ENCODE measurements around the gene RHEBL1. TPM values are rescaled to one million over a fixed set of nuclear protein-coding genes. Genes with fewer than 3 reads are reported as not detected.

The RHEBL1 gene
- total RNA-seq, 1 experiment from 2014 or later = 0.99 TPM

DNA sequence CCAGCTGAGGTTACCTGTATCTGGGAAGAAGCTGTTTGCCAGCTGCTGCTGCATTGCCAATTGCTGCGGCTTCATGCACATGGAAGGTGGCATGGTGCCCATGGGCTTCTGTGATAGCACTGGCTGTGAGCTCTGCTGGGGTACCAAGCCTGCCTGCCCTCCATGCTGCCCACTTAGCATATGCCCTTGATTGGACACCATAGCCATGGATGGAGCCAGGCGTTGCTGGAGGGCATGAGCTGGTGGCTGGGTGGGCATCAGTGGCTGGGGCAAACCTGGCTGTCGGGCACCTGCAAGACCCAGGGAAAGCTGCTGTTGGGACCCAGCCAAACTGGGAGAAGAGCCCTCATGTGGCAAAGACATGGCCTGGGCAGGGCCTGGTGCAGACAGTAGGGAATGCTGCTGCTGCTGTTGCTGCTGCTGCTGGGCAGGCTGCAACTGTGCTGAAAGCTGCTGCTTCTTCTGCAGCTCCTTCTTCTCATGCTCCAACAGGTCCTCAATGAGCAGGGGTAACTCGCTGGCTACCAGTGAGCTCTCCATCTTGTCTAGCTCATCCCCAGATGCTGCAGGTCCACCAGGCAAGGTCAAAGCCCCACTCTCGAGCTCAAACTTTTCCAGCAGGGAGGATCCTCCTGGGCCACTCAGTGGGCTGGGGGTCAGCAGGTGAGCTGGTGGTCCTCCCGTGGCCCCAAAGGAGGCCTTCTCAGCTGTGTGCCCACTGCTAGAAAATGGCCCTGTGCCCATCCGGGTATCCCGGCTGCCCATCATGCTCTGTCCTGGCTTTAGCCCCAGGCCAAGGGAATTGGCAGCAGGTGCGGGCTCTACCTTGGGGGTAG, 32.5 kb downstream of the RHEBL1 start:
- no peak for DNase-seq (ENCODE audit: low spot score)

DNA sequence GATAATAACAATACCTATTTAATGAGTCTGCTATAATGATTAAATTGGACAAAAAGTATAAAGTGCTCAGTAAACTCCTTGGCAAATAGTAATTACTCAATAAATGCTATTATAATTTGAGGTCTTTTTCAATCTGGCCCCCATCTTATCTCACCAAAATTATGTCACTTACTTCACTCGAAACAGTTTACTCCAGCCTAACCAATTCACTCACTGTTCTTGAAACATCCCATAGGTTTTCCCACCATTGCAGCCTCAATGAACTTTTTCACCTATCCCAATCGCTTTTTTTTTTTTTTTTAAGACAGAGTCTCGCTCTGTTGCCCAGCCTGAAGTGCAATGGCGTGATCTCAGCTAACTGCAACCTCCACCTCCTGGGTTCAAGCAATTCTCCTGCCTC, 33.8 kb downstream of the RHEBL1 start:
- DNase-seq (ENCODE audit: low spot score) = no peak

DNA sequence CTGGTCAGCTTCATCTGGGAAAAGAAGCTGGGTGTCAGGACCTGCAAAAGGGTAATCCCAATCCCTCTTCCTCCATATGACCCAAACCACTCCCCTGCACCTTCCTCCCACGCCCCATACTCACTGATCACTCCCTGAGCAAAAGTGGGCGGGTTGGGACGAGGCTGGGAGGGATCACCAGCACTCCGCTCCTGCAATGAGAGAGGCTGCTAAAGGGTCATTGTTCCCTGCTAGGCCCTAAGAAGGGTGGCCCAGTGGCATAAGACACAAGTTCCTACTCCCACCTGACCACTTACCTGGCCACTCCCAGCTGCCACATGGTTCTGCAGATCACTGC, 35.5 kb downstream of the RHEBL1 start:
- no peak for DNase-seq (ENCODE audit: low spot score)

DNA sequence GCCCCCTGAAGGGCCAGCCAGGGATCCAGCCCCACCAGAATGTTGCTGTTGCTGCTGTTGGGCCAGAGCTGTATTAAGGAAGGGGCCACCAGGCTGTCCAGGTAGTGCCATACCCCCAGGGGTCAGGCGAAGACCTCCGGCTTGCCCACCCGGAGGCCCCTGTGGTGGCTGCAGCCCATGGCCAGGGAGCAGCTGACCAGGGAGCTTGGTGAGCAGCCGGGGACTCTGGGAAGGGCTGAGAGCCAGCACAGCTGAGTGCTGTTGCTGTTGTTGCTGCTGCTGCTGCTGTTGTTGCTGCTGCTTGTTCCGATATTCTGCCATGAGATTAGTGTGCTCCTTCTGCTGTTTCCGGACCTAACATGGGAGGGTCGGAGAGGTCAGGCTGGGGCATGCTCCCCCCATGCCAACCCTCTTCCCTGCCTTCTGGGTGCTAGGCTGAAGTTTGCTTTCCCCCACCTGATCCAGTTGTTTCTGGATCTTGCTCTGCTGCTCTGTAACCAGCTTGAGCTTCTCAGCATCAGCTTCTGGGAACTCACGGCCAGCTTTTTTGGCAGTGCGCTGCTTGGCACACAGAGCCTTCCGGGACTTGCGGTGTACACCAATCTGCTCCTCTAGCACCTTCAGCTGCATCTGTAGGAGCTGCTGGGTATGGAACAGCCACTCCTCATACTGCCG, 36.0 kb downstream of the RHEBL1 start:
- no peak for DNase-seq (ENCODE audit: low spot score)

DNA sequence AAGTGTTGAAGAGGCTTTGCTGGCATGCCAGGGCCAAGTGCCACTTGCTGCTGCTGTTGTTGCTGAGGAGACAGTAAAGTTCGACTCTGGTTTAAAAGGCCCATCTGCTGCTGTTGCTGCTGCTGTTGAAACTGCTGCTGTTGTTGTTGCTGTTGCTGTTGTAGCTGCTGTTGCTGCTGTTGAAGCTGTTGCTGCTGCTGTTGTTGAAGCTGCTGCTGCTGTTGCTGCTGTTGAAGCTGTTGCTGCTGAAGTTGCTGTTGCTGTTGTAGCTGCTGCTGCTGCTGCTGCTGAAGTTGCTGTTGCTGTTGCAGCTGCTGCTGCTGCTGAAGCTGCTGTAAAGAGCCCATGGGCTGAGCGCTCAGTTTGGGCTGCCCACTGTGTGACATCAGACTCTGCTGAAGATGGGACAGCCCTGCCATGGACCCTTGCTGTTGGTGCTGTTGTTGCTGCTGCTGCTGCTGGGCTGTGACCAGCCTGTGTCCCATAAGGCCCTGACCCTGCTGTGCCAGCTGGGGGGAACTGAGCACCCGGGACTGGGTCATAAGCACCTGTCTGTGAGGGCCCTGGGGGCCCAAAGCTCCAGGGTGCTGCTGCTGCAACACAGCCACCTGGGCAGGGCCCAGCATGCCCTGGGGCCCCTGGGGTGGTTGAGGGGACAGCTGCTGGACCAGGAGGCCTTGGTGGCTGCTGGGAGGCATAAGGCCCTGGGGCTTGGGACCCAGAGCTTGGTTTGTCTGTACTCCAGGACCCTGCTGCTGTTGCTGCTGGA, 36.9 kb downstream of the RHEBL1 start:
- DNase-seq (ENCODE audit: low spot score) = no peak

DNA sequence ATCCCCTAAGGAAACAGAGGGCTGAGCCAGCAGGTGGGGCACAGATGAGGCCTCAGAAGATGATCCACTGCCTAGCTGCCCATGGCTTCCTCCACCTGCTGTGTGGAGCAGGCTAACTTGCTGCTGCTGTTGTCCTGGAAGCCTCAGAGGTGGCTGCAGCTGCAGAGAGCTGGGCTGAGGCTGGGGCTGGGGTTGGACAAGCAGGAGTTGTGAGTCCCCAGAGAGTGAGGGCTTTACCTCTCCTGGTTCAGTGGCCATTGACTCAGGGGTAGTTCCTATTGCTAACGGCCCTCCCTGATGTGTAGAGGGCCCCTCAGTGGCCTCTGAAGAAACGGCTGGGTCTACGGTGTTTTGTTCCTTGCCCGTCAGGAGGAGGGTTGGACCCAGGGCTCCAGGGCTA, 37.5 kb downstream of the RHEBL1 start:
- DNase-seq (ENCODE audit: low spot score) = no peak

DNA sequence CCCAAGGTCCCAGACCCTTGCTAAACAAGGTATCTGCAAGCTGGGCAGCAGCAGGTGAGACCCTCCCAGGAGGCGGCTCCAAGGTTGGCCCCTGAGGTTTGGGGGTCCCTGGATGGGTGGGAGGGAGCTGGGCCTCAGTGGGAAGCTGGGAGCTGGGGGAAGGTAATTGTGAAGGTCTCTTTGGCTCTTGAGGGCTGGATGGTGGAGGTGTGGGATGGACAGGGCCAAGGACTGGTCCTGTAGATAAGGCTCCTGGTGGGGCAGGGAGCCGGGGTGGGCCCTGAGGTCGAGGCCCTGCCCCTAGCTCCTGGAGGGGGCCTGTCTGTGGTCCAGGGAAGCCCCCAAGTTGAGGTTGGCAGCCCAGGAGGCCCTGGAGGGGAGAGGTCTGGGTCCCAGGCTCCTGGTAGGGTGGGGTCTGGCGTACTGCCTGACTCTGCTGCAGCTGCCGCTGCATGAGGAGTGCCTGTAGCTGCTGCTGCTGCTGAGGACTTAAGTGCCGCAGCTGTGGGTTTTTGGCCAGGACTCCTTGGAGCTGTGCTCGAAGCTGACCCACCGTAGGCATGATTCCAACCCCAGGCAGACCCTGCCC, 38.1 kb downstream of the RHEBL1 start:
- DNase-seq (ENCODE audit: low spot score) = no peak

DNA sequence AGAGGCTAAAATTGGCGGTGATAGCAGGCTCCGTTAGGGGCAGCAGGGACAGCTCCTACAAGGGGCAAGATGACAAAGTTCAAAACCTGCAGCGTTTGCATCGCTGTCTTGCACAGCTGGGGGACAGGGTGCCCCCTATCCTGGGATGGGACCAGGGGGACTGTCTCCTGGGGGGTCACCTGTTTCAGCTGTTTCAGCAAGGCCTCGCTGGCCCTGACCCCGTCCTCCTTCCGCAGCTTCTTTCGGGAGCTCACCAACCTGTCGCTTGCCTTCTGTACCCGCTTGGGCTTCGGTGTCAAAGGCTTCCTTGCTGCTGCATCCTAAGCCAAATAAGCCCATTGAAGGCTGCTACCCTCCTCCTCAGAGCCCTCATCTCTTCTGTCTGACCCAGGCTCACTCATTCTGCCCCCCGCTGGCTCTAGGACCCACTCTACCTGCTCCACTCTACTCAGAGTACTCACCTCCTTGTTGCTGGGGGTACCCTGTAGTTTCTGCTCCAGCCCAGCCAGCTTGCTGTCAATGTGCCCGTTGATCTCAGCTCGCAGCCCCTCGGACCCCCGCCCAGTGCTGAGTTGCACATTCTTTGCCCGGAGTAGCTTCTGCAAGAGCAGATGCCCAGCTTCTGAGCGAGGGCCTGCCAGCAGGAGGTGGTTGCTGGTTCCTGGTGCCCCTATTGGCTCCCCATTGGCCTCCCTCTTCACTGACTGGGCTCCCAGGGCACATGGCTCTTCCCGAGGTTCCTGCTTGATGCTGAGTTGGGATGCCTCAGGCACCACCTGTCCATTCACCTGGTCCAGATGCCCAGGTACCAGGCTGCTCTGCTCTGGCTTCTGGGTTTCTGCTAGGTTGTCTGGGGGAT, 38.8 kb downstream of the RHEBL1 start:
- no peak for DNase-seq (ENCODE audit: low spot score)

DNA sequence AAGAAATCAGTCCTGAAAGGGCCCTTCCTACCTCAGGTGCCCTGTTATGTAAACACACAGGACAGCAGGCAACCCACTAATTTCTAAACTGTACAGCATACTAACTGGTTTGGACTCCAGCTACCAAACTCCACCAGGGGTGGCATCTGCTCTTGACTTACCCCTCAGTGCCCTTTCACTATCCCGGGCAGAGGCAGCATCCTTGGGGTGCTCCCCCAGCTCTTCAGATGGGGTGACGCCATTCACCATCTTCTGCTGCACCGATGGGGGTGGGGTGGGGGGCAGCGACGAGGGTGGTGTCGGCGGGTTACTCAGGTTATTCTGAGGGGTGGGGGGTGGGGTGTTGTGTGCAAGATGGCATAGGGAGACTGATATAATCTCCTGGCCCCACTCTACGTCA, 39.7 kb downstream of the RHEBL1 start:
- DNase-seq (ENCODE audit: low spot score) = no peak

DNA sequence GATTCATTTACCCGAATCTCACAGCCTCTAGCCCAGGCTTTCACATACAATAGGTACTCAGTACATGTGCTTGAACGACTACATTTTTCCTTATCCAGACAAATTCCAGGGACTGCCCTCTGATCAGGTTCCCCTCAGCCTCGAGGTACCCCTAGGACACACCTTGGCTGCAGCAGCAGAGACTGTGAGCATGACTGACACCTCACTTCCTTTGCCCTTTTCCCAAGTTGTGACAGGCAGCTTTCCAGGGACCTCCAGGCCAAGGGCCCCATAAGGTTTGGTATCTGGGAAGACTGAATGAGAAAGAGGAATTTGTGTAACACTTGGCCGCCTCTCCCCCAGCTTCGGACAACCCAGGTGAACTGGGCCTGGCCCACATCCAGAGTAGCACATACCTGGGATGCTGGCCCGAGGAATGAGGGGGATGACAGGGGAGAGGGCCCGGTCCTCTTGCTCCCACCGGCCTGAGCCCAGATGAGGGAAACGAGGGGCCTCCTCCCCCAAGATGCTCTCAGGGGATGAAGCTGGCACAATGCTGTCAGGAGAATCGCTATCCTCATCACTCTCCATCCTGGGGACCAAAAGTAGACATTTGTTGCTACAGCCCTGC, 41.0 kb downstream of the RHEBL1 start:
- DNase-seq (ENCODE audit: low spot score) = no peak

DNA sequence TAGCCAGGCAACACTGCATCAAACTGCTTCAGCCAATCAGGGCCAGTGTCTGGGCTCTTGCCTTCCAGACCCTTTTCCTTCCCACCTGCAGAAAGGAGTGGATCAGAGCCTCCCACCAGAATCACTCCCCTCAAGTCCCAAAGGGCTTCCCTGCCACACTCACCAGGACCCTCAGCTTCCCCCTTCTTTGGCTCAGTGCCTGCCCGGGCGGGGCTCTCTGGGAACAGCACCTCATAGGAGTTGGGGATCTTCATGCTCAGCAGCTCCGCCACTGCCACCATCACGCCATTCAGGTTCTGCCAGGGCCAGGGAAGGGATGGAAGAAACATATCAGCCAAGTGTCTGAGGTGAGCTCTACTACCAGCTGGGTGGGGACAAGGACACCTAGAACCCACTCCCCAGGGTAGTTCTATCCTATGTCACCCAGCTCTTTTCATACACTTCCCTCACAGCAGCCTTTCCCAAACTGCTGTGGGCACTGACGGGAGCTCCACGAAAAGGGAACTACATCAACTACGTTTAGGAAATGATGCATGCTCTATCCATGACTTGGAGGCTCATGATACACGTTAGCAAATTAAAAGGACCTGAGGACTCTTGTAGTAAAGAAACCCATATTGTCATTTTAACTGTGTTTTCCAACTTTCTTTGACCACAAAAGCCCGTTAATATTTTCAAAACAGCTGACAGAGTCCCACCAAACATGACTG, 41.8 kb downstream of the RHEBL1 start:
- DNase-seq (ENCODE audit: low spot score) = no peak

DNA sequence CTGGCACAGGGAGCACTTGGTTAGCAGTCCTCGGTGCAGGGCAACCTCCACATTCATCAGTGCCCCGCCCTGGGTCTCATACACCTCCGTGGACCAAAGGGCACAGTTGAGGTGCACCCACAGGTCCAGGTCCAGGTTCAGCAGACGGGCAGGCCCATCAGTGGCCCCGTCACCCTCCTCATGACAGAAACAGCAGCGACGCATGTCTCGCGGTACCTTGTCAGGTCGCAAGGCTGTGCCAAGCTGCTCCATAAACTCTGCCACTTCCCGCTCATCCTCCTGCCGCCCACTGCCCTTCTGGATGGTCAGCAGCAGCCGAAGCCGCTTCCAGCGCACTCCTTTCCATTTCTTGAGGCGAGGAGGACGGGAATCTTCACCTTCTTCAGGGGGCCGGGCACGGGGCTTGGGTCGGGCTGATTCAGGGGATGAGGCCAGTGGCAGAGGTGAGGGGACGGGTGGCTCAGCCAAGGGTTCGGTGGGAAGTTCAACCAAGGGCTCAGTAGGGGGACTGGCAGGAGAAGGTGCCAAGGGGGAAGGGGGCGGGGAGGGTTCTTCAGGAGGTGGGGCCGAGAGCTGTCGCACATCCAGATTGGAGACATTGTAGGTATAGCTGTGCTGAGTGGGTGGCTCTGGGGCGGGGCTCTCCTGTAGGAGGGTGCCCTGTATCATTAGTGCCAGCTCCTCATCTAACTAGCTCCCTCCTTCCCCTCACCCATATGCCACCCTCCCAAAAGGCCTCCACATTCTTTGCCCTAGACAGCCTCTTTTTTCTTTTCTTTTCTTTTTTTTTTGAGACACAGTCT, 42.9 kb downstream of the RHEBL1 start:
- no peak for DNase-seq (ENCODE audit: low spot score)

DNA sequence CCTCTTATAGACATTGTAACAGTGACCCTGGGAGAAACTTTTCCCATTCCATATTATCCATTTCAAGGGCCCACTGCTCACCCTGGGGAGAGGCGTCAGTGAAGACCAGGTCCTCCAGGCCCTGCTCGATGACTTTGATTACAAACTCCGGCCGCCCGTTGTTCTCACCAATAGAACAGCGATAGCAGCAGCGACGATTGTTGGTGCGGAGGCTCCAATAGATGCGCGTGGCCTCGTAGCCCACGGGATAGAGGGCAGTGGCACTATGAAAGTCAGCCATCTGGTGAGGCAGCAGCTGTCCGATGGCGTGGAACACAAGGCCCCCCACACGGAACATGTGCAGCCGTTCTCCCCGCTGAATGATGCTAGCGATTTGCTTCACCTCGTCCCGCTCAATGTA, 43.7 kb downstream of the RHEBL1 start:
- no peak for DNase-seq (ENCODE audit: low spot score)

DNA sequence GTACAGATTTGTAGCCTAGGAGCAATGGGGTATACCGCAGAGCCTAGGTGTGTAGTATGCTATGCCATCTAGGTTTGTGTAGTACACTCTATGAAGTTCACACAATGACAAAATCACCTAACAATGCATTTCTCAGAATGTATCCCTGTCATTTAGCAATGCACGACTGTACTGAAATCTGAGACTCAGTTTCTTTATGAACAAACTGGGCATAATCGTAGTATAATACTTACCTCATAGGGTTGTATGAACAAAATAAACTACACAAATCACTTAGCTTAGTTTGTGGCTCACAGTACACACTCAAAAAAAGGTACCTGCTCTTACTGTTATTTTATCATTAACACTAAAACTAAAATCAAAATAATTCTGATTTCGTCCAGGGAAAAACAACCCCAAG, 44.3 kb downstream of the RHEBL1 start:
- DNase-seq (ENCODE audit: low spot score) = no peak

DNA sequence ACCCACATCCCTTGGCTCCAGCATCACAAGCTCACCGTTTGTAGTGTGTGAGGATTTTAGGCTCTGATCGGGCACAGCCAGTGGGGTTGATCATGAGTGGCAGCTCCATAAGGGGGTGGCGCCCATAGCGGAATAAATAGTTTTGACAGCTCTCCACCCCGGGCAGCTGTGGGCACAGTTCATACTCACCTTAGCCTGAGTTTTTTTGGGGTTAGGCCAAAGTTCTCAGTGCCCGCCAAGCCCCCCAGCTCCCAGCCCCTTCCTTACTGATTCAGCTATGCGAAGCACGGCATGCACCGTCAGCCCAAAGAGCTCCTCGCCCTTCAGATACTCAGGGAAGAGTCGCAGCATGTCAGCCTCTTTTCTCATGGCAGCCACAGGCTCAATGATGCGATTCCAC, 45.2 kb downstream of the RHEBL1 start:
- DNase-seq (ENCODE audit: low spot score) = no peak

DNA sequence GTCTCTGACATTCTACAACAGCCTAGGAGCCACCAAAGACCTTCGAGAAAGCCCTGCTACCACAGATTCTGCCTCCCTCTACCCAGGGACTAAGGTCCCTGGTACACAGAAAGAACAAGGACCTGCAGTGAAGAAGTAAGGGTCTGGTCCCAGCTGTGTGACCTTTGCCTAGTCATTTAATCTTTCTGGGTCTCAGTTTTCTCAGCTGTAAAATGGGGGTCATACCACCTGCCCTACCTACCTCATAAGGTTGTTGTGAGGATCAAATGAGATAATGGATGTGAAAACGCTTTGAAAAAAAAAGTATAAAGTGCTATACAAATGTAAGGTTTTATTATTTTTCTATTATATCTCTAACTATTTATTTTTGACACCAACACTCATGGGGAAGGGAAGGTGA, 46.0 kb downstream of the RHEBL1 start:
- no peak for DNase-seq (ENCODE audit: low spot score)

DNA sequence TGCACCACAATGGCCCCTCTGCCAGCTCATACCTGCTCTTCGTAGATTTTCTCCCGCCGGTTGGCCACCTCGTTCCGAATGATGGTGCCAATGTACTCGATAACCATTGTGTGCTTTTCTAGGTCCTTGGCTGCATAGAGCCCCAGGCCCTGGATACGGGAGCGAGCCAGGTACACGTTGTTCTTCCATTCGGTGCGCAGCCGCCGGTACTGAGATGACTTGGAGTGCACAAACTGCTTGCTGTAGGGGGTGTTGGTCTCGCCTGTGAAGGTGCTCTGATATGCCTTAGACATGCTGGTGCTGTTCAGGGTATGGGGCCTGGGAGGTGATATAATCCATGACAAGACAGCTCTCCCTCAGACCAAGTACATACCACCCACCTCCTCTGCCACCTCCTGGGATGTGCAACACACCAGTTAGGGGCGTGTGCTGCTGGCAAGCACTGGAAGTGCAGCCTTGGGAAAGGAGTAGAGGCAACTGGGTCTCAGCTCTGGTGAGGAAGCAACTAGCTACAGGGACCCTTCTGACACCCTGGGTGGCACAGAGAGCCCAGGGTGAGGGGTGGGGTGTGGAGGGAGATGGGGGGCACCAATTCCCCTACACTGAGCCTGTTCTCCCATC, 47.1 kb downstream of the RHEBL1 start:
- no peak for DNase-seq (ENCODE audit: low spot score)

DNA sequence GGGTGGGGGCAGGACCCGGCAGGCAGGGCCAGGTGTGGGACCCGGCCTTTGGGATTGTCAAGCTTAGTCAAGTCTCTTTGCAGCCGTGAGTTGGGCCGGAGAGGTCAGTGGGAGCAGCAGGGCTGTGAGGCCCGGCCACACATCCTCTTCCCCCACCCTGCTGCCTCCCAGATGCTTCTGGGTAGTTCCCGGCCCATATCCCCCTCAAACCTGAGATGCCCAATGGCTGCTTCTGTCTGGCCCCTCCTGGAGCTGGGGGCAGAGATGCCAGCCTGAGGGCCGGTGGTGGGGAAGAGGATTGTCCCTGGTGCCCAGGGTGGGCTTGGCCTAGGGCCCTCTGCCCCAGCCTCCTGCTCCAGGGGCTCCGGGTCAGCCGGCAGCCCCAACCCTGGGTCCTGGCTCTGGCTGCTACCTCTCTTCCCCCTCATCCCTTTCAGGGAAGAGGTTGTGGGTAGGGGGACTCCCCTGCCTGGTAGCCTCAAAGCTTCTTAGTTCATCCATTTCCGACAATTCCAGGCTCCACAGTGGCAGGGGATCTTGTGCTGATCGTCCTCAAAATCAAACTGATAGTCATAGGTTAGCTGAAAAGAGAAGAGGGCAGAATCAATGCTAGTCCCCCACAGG, 48.4 kb downstream of the RHEBL1 start:
- no peak for DNase-seq (ENCODE audit: low spot score)

DNA sequence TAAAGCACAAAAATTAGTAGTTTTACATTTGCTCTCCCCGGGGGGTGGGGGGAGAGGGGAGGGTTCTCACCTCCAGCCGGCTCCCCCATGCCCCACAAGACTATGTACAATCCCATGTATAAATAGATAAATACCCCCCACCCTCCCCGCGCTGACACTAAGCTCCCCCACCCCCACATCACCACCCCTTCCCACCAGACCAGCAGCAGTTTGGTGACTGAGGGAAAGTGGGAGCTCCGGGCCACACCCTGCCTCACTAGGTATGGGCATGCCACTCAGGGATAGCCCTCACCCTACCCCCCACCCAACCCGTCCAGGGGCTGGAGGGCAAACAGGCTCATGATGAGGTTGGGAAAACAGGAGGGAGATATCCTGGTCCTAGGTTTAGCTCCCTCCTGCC, 49.3 kb downstream of the RHEBL1 start:
- no peak for DNase-seq (ENCODE audit: low spot score)
